ENCODE results near the gene EFTUD2.
"Not testable (repeated sequence)": the region's sequence is repeated elsewhere in the genome, so short reads cannot be mapped to it uniquely, and the experiment has no call there.

GRCh38 chr17:44808656-44809388 is 90.4 kb downstream of the EFTUD2 start:
- not testable (repeated sequence) for TF ChIP-seq CTCF (IDR thresholded peaks at IDR 0.05); ZFX (IDR thresholded peaks at IDR 0.05; ENCODE audit: borderline replicate concordance)

Measured in 22Rv1 (cell line).